T1000 (cell line): ENCODE results near the gene SUSD3.

Source experiments
- DNase-seq: peaks from one replicate; lab custom pipeline; 2025; ENCODE audit warnings: mixed read lengths; lab: John Stamatoyannopoulos, UW

The SUSD3 gene

GRCh38 chr9:93123561-93124283 lies 65.2 kb downstream of the SUSD3 start:
- DNase-seq = no peak

DNA sequence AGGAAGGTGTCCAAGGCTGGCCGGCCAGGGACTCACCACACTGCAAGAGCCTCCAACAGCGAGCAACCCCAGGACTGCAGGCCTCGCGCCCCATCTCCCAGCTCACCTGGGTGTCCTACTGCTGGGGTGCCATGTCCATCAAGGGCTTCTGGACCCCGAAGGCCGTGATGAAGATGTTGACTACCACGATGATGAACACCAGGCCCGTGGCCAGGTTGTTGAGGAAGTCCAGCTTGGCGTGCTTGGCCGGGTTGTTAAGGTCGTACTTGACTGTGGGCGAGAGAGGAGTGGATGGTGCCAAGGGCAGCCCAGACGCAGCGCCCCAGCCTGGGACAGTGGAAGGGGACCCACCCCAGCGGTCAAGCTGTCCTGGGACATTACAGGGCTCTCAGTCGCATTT lies 66.3 kb downstream of the SUSD3 start:
- no peak for DNase-seq

DNA sequence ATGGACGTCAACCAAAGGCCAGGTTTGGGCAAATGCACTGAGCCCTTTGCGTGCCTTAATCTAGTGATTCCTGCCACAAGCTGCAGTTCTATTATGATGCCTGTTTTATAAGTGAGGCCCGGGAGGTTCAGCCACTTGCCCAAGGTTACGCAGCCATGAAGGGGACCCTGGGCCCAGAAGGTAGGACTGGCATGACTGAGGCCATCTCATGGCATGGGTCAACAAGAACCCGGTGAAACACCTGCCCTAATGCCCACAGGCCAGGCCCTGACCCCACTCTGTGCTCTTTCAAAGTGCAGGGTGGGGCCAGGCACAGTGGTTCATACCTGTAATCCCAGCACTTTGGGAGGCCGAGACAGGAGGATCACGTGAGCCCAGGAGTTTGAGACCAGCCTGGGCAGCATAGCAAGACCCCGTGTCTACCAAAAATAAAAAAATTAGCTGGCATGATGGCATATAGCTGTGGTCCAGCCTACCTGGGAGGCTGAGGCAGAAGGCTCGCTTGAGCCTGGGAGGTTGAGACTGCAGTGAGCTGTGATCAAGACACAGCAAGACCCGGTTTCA lies 66.9 kb downstream of the SUSD3 start:
- DNase-seq = no peak

DNA sequence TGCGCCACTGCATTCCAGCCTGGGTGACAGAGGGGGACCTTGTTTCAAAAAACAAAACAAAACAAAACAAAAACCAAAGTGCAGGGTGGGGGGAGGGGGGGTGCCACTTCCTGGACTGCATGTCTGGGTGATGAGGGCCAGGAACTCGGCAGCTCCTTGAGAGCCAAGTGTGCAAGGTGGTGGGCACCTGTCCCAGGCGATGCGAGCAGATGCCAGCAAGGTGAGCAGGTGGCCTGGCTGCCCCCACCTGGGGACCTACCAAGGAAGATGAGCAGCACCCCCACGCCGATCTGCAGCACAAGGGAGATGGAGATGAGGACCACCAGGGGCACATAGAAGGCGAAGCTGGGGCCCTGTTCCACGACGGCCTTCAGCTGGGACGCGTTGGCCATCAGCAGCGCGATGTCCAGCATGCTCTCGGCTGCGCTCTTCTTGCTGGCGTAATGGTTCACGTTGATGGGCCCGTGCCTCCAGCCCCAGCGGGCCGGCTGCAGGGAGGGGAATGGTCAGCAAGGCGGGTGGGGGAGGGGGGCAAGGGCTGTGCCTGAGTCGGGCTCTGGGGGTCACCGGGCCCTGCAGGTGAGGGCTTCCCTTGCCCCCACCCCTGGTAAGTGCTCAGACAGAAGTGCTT lies 67.8 kb downstream of the SUSD3 start:
- no peak for DNase-seq

GRCh38 chr9:93126825-93127368 lies 68.4 kb downstream of the SUSD3 start:
- no peak for DNase-seq

DNA sequence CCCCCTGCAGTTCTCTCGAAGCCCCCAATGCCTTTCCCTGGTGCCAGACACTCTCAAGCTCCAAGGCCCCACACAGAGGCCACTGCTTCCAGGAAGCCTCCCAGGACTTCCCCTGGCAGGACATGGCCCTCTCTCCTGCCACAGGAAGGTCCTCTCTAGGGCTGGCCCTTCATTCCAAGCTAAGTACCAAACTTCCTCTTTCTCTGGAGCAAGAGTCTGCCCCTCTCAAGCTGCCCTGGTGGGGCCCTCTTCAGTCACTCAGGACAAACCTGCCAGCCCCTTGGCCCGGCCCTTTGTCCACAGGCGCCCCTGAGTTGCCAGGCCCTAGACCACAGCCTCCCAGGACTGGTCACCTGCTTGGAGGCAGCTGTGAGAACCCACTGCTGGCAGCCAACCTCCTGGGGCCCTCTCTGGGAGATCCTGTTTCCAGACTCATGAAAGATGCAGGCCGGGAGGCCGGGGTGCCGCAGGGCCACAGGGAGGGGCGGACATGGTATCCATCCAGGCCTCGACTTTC lies 69.0 kb downstream of the SUSD3 start:
- no peak for DNase-seq

DNA sequence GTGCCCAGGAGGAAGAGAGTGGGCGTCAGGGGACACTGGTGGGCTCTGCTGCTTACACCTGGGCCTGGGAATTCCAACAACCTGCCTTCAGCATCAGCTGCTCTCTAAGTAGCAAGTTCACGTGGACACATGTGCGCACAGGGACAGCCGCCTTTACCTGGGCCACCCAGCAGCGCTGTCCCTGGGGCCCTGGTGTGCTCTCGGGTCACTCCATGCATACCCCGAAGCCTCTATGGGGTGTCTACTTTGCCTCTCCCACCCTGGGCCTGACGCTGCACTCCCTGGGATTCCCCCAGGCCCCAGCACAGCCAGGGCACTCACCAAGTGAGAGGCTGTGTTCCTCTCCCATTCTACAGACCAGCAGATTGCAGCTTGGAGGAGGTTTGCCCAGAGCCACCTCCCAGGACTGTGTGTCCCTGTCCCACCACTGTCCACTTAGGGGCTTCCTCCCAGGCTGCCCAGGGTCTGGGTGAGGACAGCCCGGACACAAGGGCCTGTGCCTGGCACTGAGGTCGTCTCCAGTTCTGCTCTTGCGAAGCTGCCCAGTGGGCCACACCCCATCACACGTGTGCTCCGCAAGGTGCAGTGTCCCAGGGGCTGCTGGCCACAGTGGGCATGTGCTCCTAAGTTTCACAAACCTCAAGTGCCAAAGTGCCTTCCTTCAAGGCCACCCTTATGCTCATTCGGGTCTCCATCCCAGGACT lies 69.7 kb downstream of the SUSD3 start:
- DNase-seq = no peak

DNA sequence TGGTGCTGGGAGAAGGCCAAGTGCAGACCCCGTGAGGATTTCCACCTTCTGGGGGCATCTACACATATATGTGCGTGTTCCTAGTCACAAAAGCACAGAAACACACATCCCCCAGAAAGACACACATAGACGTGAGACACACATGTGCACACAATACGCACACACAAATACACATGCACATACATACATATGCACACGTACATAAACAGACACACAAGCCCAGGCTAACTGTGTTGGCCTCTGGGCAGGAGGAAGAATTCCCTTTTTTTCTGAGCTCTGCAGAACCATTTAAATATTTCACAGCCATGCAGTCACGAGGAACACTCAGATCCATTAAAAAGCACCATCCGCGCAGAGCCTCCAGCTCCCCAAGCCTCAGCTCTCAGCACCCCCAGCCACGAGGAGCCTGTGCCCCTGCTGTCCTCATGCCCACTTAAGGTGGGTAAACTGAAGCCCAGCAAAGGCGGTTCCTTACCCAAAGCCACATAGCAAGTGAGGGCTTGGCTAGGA lies 70.3 kb downstream of the SUSD3 start:
- DNase-seq = no peak

- no peak for DNase-seq
These were observed 70.8 kb downstream of the SUSD3 start for GRCh38 chr9:93129286-93129685.

GRCh38 chr9:93129691-93130500 lies 71.4 kb downstream of the SUSD3 start:
- DNase-seq = no peak

DNA sequence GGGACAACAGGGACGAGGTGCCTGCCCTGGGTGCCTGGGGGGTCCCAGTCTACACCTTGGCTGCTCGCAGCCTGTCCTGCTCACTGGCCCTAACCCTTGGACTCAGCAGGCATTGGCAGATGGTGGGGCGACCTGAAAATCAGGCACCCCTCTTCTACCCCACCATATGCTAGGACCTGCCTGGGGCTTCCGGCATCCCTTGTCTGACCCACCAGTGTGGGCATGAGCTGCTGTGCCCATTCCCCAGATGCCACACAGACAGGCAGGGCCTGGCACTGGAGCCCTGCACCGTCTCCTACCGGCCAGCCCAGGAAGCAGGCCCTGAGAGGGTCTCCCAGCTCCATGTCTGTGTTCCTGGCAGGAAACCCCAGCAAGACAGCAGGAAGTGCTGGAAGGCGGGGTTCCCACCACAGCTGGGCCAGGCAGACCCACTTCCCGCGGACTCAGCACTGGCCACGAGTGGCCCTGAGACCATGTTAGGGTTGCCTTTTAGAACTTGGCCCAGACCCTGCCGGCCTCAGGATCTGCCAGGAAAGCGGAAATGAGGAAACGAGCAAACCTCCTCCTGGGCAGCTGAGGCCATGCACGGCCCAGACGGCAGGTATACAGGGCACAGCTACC lies 72.5 kb downstream of the SUSD3 start:
- no peak for DNase-seq

DNA sequence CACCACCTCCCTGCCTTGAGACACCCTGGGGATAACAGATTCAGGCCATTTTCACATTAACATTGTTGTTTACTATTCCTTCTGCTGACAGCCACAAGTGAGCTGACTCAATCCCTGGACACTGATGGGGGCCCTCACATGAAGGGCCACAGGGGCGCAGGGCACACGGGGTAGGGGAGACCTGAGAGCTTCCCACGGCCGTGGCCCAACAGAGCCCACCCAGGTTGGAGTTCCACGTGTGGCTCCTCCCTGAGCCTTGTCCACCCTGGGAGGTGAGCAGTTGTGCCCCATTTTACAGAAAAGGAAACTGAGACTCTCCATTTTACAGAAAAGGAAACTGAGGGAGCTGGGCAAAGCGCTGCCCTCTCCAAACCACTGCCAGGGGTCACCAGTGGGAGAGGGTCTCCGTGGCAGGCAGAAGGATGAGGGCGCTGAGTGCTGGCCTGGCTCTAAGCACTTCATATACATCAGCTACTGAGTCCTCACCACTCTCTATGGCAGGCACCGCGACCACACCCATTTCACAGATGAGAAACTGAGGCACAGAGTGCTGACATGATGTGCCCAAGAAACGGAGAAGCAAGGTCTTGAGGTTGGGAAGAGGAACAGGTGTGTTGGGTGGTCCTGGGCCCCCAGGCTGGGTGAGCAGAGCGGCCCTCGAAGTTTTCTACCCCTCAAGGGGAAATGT lies 73.2 kb downstream of the SUSD3 start:
- no peak for DNase-seq

DNA sequence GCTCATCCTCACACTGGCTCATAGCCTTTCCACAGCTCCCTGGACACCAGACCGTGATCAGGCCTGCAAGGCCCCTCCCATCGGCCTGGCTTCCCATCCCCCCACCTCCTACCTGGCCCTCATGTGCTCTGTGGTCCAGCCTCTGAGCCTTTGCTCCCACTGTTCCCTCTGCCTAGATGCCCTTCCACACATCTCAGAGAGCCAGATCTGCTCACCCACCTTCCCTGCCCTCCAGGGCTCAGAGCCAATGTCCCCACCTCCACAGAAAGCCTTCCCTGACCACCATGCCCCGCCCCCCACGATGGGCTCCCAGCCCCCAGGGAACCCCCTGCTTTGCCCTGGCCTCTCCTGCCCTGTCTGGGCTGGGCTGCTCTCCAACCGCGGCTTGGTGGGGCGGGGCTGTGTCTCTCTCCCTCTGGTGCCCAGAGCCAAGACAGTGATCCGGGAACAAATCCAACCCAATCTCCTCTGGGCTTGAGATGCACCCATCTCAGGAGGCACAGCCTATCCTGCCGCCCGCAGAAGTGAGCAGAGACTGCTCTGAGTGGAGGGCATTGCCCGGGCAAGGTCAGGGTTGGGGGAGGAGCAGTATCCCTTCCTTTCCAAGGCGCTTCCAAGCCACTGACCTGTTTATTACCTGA lies 73.9 kb downstream of the SUSD3 start:
- no peak for DNase-seq

DNA sequence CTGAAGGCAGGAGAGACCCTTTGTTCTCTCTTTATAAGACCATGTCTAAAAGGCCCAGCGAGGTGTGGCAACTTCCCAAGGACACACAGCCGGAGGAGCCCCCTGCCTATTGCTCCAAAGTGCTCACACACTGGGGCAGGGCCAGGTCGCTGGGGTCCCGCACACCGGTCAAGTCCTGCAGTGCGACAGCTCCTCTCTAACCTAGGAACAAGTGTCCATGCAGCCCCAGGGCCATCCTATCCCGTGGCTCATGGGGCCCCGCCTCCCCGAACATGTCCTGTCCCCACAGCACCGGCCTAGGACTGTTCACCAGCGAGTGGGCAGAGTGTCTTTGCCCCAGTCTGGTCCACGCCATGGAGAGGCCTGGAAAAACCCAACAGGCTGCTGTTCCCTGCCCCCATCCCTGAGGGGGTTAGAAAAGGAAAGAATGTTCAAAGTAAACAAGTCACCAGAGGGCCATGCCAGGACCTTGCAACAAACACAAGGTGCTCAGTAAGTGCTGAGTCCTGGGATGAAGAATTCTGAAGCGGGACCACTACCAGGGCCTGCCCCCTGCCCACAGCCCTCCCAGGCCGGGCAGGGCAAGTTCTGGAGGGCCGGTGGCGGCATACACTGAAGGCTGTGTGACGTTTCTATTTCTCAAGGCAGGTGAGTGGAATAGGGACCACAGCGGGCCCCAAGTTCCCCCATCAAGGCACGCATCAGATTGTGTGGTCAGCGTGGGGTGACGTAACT lies 74.6 kb downstream of the SUSD3 start:
- no peak for DNase-seq

DNA sequence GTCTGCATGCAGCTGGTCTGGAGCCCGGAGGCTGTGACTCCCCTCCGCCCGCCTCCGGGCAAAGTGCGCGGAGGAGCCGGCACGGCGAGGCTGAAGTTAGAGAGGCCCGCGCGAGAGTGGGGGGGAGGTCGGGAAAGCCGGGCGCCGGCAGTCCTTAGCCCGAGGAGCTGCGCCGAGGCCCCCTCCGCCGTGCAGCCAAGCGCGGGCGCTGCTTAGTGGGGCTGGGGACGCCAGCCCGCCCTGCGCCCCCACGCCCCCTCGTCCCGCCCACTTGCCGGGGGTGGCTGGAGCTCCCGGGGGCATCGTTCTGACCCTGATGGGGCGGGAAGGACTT lies 75.1 kb downstream of the SUSD3 start:
- DNase-seq = peak; percentile 37

DNA sequence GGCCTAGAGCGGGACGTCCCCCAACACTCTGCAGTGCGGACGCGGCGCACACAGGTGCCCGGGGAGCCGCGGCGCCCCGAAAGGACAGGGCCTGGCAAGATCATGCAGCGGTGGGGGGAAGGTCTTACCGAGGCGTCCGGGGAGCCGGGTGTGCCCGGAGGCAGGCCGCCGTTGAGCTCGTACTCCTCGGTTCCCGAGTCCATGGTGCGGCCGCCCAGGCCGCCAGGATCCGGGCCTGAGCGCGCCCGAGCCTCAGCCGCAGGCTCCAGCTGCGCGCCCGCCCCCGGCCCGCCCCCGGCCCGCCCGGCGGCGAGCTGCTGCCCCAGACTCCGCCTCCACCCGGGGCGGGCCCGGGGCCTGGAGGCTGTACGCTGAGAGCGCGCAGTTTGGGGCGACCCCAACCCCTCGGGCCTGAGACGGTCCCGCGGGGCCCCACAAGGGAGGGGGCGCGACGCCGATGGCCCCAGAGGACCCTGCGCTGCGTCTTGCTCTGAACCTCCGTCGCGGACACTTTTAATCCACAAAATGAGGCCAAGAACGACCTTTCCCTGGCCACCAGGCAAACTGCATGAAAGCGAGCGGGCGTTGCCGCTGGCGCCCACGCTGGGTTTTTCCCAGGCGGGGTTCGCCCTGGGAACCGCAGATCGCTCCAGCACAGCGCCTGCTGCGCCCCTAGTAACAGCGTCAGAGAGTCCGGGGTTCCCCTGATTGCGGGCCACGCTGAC lies 75.7 kb downstream of the SUSD3 start, which contains the start of gene NINJ1:
NINJ1 (minus strand) TSS at position 237 of the 725 bp plus-strand sequence; CDS start at position 203, 34 bp downstream.
- DNase-seq = peak; percentile 45
